Right kidney (tissue), 9 donors: ENCODE data around the gene GPX8.
A peak's percentile ranks its signal among the peaks of the same experiment; 100 is the strongest.

ENCODE experiments used
- DNase-seq: peaks from one replicate; pipeline ENCODE4 v3.0.0-alpha.2; 2016
- long read RNA-seq, 8 donors: transcript quantifications; one replicate each; lab custom pipeline, GENCODE V29; 2026

The GPX8 gene, protein sequence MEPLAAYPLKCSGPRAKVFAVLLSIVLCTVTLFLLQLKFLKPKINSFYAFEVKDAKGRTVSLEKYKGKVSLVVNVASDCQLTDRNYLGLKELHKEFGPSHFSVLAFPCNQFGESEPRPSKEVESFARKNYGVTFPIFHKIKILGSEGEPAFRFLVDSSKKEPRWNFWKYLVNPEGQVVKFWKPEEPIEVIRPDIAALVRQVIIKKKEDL
- long read RNA-seq, donor 1, transcript GPX8-203 (3 exons, 1,411 nt) = major isoform, 19 of 25 reads
- long read RNA-seq, donor 1, partial matches to known transcripts = 0 of 25 reads
- long read RNA-seq, donor 1, other reads (novel, unspliced or antisense) = 0 of 25 reads
- long read RNA-seq, donor 2, transcript GPX8-203 (3 exons, 1,411 nt) = major isoform, 9 of 15 reads
- long read RNA-seq, donor 2, partial matches to known transcripts = 0 of 15 reads
- long read RNA-seq, donor 2, other reads (novel, unspliced or antisense) = 0 of 15 reads
- long read RNA-seq, donor 3, transcript GPX8-203 (3 exons, 1,411 nt) = major isoform, 10 of 15 reads
- long read RNA-seq, donor 3, partial matches to known transcripts = 0 of 15 reads
- long read RNA-seq, donor 3, other reads (novel, unspliced or antisense) = 0 of 15 reads
- long read RNA-seq, donor 4, transcript GPX8-203 (3 exons, 1,411 nt) = major isoform, 14 of 17 reads
- long read RNA-seq, donor 4, partial matches to known transcripts = 0 of 17 reads
- long read RNA-seq, donor 4, other reads (novel, unspliced or antisense) = 0 of 17 reads
- long read RNA-seq, donor 5, transcript GPX8-203 (3 exons, 1,411 nt) = major isoform, 17 of 20 reads
- long read RNA-seq, donor 5, partial matches to known transcripts = 0 of 20 reads
- long read RNA-seq, donor 5, other reads (novel, unspliced or antisense) = 0 of 20 reads
- long read RNA-seq, donor 6, transcript GPX8-203 (3 exons, 1,411 nt) = major isoform, 15 of 19 reads
- long read RNA-seq, donor 6, partial matches to known transcripts = 0 of 19 reads
- long read RNA-seq, donor 6, other reads (novel, unspliced or antisense) = 0 of 19 reads
- long read RNA-seq, donor 7, transcript GPX8-201 (2 exons, 3,245 nt) = minor isoform, 5 of 41 reads
- long read RNA-seq, donor 7, transcript GPX8-203 (3 exons, 1,411 nt) = major isoform, 25 of 41 reads
- long read RNA-seq, donor 7, partial matches to known transcripts = 6 of 41 reads
- long read RNA-seq, donor 7, other reads (novel, unspliced or antisense) = 0 of 41 reads
- long read RNA-seq, donor 8, transcript GPX8-203 (3 exons, 1,411 nt) = major isoform, 19 of 32 reads
- long read RNA-seq, donor 8, partial matches to known transcripts = 8 of 32 reads
- long read RNA-seq, donor 8, other reads (novel, unspliced or antisense) = 0 of 32 reads

GRCh38 chr5:55159763-55160492, at the start of gene GPX8:
GPX8 (plus strand) TSS chr5:55160171; CDS start chr5:55160193, 22 bp downstream.
- peak; percentile 74 for DNase-seq

GRCh38 chr5:55110217-55110616, 49.8 kb upstream of the GPX8 start:
- no peak for DNase-seq

DNA sequence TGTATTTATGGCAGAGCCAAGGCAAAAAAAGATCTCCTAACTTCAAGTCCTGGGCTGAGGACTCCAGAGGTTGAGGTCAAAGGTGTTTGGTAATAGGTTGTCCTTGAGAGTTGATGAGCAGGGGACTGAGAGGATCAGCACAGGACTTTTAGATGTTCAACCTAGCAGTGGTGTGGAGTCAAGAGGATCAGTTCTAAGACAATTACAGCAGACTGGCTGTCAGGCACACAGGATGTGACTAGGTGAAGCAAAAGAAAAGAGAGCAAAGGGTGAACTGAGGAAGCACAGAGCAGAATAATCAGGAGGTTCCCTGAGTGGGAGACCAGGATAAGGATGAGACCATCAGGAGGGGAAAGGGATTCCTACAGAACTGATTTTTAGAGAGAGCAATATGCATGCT, 46.6 kb upstream of the GPX8 start:
- DNase-seq = no peak

DNA sequence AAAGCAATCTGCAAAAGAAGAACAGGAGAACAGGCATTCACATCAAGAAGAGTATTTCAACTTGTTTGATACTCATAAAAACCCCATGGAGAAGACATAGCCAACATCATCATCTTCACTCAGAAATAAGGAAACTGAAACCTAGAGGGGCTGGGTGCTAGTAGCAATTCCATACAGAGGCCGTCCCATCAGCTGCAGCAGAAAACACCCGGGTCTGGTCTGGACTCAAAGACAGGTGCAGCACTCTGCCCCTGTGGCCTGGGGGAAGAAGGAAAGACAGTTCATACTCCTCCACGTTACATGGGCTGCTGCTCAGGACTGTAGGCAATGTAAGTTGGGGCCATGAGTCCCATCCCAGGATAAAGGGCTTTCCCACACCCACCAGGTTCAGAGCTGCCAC, 45.9 kb upstream of the GPX8 start:
- no peak for DNase-seq

DNA sequence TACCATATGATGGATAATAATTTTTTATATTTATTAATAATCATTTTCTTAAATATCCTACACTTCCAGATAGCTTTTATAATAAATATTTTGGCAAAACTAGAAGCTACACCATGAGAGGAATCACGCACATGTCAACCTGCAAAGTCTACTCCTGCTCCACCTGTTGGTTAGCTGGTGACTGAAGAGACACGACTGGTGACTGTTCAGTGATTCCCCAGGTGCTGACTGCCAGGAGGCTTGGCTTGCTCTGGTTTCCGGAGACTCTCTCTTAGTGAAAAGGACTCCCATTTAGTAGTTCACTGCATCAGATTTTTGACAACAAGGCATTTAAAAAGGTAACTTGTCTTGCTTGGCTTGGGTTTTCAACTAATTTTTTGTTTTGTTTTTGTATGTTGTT, 36.6 kb upstream of the GPX8 start:
- no peak for DNase-seq

- no peak for DNase-seq
These were observed 25.8 kb upstream of the GPX8 start for GRCh38 chr5:55134053-55134722.

- no peak for DNase-seq
These were observed 23.4 kb upstream of the GPX8 start for GRCh38 chr5:55136521-55136920.

GRCh38 chr5:55140908-55141665, 18.9 kb upstream of the GPX8 start:
- DNase-seq = no peak

GRCh38 chr5:55141945-55142690, 17.9 kb upstream of the GPX8 start:
- DNase-seq = no peak

DNA sequence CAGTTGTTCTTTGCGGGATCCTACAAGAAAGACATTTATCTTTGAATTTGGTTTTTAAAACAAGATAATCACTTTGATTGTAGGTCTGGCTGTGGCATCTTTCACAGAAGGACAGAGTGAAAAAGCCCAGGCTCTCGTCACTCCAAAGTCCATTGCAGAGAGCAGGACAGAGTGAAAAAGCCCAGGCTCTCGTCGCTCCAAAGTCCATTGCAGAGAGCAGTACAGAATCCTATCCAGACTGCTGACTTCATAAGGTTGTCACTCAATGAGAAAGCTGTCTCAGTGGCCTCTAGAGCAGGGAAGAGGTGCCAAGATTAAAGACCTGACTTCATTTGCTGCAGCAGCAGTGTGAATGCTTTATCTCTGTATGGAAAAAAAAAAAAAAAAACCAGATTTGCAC, 16.3 kb upstream of the GPX8 start:
- no peak for DNase-seq

DNA sequence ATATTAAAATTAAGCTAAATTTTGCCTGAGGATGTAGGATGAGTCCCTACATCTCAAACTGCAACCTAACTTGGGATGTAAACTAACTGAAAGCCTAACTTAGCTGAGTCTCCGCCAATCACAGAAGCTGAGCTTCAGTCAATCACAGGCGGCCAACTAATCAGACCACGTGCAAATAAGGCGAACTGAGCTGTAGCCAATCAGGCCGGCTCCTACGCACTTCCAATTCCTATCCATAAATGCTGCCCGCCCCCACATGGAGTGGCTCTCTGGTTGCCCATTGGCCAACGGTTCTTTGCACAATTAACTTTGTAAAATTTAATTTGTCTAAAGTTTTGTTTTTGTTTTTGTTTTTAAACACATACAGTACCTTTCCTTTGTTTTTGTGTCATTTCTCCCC, 13.9 kb upstream of the GPX8 start:
- no peak for DNase-seq

DNA sequence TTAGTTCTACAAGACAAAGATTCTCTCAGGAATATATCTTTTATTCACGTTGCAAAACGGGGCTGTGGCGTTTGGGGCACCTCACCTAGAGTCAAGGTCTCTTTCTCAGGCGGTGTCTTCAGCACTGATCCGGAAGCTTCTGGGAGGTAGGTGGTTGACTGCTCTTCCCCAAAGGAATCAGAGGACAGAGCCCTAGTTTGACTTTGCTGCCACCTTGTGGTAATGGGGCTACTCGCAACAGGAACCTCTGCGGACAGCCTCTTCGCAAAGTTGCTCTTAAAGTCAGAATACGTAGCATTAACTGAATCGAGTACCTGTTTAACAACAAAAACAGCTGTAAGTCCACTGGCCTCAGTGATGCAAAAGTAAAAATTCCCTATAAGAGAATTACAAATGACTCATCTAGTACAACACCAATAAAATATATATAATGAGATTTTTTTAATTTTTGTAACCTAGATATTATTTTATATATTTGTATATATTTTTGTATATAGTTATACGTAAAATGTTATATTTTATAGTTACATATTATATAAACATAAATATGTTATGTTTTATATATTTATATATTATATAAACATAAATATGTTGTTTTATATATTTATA, 13.3 kb upstream of the GPX8 start:
- DNase-seq = peak; percentile 32

DNA sequence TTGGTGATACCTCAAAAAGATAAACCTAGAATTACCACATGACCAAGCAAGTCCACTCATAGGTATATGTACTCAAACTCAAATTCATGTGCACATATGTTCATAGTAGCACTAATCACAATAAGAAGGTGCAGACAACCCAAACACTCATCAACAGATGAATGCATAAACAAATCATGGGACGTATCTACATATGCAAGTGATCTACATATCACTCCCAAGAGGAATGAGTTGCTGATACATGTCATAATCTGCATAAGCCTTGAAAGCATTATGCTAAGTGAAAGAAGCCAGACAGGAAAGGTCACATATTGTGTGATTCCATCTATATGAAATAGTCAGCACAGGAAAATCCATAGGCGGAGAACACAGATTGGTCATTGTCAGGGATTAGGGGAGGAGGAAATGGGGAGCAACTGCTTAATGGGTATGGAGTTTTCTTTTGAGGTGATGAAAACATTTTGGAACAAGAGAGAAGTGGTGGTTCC, 10.6 kb upstream of the GPX8 start:
- no peak for DNase-seq

DNA sequence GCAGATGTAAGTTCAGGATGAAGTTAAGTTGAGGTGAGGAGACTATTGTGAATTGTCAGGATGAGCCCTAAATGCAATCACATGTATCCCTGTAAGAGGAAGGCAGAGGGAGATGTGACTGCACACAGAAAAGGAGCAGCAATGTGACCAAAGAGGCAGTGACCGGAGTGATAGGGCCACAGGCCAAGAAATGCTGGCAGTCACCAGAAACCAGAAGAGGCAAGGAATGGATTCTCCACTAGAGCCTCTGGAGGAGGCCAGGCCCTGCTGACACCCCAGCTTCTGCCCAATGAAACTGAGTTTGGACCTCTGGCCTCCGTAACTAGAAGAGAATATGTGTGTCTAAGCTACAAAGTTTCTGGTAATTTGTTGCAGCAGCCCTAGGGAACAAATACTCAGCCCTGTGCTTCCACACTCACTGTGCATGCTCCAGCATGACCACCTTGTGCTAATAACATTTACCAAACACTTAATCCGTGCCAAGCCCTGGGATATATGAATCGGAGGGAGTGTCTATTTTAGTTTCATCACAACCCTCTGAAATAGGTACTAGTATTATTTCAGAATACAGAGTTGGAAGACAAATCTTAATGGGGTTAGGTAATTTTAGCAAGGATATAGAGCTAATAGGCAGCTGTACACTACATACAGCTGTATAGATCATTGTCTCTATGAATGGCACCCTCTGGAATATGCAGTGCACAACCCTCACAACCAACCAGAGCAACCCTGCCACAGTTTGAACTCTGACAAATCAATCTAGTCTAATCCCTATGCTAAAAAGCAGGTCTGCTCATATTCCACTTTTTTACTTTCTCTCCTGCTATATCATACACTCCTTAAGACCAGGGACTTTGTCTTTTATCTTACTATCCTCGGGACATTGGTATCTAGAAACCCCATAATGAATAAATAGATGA, 7.8 kb upstream of the GPX8 start:
- no peak for DNase-seq

- DNase-seq = no peak
These were observed 5.1 kb upstream of the GPX8 start for GRCh38 chr5:55154873-55155272.

- DNase-seq = peak; percentile 47
These were observed 680 bp downstream of the GPX8 start for GRCh38 chr5:55160493-55161209.

DNA sequence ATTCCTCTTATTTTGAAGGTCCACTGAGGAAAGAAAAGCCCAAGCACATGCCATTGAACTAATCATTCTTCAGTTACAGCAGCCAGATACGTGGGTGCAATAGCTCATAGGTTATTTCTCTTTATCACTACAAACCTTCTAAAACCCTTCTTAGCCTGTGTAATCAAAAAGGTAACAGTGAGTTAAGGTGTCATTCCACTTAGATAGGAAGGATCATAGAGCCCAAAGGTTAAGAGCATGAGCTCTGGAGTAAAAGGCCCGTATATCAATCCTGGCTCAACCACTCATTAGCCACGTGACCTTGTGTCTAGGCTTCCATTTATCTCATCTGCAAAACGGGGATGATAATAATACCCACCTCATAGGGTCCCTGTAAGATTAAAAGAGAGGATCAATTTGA, 2.7 kb downstream of the GPX8 start:
- no peak for DNase-seq
